Effector CD8-positive, alpha-beta T cell (primary cell): ENCODE measurements around the gene ANO1.

Source experiments
- DNase-seq: peaks from one replicate; lab custom pipeline; 2025; lab: John Stamatoyannopoulos, UW

ANO1 gene

DNA sequence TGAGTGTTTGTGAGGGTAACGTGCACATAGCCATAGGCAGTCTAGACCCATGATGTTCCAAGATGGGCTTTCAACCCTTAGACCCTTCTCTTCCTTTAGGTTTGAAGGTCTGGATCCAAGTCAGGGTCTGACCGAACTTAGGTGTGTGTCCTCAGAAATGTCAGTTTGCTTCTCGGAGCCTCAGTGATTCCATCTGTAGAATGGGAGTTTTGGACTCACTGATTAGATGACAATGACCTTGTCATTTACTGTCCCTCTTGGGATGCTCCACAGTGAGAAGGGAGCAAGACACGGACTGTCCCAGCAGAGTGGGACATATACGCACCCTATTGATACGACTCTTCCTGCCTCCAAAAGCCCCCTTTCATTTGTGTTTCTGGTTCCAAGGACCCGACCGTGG is 37.7 kb downstream of the ANO1 start:
- no peak for DNase-seq

DNA sequence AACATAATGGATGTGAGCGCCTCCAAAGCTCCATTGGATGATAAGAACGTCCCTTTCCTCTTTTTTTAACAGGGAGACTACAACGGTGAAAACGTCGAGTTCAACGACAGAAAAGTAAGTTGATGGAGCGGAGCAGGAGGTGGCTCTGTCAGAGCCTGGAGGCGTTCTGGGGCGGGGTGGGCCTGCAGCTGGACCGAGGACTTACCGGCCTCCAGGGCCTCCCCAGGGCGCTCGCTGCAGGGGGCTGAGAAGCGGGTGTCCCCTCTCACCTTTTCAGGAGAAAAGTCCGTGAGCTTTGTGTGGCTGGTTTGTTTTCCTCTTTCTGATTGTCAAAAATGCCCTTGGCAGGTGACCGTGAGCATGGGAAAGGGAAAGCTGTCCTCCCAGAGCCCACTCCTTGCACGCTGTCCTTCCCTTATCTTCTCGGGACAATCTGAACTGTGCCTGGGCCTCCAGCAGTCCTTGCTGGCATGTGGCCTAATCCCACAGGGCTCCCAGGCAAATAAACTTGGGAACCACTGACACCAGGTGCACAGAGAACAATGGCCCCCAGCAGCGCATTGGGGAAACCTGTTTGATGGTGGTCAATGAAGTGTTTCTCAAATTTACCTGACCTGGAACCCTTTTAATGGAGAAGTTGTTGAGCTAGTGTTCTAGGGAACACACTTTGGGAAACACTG is 38.4 kb downstream of the ANO1 start:
- DNase-seq = no peak

DNA sequence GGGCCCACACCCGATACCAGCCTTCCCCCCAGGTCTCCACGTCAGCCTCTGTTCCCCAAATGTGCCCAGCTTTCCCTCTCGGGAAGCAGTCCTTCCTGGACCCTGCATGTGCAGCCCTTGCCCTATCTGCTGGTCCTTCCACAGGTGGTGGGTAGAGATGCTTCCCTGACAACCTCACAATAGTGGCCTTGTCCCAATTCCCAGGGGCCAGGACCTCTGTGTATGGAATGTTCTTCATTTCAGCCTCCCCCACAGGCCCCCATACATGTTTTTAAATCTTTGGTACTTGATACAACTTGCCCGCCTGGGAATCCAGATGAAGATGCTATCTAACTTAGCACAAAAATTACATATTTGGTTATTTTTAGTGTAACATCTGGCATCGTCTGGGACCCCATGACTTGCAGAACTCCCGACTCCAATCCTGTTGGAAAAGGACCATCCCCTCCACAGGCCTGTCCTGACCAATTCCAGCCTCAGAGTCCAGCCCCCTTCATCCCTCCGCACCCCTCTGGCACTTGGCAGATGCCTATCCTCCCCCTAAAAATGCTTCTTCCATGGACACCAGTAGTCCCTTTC is 39.5 kb downstream of the ANO1 start:
- DNase-seq = no peak

DNA sequence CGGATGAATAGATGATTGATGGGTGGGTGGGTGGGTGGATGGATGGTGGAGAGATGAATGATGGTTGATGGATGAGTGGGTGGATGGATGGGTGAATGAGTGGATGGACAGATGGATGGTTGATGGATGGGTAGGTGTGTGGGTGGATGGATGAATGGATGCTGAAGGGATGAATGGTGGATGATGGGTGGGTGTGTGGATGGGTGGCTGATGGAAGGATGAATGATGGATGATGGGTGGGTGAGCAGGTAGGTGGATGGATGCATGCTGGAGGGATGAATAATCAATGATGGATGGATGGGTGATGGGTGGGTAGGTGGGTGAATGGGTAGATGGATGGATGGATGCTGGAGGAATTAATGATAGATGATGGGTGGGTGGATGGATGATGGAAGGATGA is 40.5 kb downstream of the ANO1 start:
- DNase-seq = no peak

DNA sequence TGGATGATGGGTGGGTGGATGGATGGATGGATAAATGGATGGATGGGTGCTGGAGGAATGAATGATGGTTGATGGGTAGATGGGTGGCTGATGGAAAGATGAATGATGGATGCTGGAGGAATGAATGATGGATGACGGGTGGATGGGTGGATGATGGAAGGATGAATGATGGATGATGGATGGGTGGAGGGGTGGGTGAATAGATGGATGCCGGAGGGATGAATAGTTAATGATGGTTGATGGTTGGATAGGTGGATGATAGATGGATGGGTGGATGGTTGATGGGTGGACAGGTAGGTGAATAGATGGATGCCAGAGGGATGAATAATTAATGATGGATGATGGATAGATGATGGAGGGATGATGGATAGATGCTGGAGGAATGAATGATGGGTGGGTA is 41.4 kb downstream of the ANO1 start:
- no peak for DNase-seq

DNA sequence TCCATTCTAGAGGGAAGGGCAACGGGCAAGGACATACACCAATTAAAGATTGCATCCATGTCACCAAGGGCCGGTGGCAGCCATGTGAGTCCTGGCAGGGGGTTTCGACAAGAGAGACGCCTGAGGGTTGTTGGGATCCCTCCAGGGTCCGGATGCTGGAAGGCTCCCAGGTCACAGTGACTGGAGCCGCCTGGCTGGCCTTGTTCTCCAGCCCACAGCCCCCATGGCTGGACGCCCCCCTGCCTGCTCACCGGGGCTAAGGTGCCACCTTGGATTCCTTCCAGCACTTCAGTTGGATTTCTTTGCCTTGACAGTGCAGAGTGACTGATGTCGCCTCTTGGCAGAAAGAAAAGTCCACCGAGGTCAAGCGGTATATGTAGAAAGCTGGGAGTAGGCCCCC is 42.6 kb downstream of the ANO1 start:
- no peak for DNase-seq

DNA sequence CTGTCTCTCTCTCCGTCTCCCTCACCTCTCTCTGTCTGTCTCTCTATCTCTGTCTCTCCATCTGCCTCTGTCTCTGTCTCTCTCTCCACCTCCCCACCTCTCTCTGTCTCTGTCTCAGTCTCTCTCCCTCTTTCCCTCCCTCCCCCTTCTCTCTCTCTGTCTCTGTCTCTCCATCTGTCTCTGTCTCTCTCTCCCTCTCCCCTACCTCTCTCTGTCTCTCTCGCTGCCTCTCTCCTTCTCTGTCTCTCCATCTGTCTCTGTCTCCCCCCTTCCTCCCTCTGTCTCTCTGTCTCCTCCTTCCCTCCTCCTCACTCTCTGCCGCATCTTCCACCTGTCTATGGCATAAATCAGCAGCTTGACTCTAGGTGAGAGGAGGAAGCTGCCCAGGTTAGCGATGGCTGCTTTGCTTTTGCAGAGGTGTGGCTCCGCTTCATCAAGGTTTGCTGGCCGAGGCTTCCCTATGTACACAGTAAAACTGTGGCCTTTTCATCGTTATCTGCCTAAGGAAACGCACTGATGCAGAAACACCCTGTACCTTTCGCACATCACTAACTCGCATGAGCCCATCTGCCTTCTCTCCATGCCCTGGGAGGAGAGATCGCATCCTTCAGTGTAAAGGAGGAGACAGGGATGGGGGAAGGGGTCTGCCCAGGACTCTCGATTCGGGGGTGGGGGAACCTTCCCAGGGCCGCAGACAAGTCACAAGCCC is 44.5 kb downstream of the ANO1 start:
- no peak for DNase-seq

DNA sequence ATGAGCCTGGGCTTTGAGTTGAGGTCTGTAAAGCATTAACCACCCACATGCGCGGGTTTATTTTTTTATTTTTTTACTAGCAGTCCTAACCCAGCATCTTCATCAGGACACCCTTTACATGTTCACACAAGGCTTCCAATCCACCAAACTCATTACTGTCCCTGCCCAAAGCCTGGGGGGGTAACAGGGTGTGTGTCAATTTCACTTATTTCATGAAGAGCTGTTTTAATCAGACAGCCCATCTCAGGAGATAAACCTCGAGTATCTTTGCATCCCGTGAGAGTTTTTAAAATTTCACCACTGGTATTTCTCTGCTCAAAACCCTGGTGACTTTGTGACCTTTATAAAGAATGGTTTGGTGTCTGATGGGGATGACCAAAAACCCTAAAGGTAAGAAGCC is 45.6 kb downstream of the ANO1 start:
- no peak for DNase-seq

DNA sequence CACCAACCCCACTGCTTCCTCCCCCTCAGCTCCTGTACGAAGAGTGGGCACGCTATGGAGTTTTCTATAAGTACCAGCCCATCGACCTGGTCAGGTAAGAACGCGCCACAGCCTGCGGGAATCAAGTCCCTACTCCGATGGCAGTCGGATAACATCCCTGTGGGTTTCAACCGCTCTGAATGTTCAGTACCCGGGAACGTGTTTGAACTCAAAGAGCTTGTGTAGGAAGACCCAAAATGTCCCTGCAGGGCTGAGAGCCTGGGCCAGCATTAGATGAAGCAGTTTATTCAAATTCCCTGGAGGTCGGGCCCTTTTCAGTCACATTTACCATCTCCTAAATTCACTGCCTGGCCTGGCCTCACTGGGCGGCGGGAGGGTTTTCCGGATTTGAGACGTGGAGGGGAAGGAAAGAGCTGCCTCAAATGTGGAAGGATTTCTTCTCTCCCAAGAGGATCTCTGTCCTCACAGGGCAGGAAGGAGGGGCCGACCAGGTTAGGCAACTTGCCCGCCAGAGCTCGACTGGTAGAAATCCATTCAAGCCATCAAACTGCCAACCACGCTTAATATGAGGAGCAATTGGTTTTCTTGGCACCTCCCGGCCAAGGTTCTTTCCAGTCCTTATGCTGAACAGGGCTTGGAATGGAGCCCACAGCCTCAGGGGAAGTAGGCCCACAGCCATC is 46.3 kb downstream of the ANO1 start:
- DNase-seq = no peak

DNA sequence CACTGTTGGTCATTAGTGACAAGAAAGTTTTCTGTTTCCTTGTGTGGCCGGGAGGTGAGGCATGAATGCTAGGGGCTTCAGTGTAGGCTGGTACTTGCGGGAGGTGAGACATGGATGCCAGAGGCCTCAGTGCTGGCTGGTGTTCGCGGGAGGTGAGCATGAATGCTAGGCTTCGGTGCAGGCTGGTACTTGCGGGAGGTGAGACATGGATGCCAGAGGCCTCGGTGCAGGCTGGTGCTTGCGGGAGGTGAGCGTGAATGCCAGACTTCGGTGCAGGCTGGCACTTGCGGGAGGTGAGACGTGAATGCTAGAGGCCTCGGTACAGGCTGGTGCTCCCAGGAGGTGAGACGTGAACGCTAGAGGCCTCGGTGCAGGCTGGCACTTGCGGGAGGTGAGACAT is 48.4 kb downstream of the ANO1 start:
- no peak for DNase-seq

DNA sequence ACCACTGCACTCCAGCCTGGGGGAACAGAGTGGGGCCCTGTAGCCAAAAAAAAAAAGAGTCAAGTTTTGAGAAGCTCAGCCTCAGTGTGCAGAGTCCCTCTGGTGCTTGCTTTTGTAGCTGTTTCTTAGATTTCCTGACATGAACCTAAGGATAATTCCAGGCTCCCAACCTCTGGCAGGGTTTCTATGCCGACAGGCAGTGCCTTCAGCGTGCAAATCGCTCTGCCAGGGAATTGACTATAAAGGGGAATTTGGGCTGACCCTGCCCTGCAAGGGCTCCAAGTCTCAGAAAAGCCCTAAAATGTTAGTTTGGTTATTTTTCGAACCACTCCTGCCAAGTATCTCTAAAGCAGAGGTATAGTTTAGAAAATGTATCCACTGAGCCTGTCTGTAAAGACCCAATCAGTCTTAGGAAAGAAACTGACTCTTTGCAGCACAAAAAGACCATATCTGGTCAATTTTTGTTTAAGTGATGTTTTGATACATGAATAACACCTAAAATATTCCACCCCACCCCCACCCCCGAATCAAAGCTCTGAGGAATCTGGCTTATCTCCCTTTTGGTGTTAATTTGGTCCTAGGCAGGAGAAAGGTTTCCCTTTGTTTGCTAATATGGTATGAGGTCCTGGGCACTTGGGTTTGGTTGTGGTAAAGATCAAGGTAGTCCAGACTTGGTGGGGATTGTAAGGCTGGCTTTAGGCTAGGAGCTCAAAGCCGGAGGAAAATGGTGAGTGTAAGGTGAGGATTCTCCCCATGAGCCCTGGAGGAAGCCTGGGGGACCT is 49.7 kb downstream of the ANO1 start:
- DNase-seq = no peak

DNA sequence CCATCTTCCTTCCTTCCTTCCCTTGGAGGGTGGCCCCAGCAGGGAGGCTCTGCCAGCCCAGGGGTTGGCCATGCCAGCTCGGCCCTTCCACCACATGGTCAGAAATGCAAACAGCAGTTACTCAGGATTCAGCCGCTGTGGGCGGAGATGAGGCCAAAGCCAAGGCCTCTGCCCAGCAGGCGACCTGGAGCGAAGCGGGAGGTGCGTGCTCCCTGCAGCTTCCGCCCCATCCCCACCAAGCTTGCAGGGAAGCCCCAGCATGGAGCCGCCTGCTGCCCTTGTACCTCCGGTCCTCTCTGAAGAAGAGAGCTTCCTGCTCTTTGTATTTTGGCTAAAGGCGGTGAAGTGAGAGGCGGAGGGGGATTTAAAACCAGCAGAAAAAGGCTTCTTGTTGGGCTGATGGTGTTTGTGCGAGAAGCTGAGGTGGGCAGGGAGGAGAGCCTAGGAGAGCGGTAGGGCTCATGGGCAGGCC is 50.4 kb downstream of the ANO1 start:
- DNase-seq = no peak

DNA sequence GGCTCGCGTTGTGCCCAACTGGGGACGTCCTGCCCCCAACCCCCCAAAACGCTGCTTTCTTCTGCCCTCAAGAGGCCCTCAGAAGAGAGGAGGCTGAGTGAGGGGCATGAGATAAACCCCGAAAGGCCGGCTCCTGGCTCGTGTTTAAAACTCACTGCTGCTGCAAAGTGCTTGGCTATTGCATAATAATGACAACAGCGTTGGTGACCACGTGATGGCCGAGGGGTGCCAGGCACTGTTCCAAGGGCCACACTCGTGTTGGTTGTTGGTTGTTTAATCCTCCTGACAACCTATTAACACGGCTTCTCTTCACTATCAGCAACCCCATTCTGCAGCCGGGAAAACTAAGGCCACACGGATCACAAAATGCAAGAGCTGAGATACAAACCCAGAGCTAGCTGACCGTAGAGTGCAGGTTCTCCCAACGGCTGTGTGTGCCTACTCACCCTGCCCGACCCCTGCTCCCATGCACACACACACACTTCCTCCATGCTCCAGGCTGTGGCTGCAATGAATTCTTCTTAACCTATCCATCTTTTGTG is 51.0 kb downstream of the ANO1 start:
- no peak for DNase-seq

DNA sequence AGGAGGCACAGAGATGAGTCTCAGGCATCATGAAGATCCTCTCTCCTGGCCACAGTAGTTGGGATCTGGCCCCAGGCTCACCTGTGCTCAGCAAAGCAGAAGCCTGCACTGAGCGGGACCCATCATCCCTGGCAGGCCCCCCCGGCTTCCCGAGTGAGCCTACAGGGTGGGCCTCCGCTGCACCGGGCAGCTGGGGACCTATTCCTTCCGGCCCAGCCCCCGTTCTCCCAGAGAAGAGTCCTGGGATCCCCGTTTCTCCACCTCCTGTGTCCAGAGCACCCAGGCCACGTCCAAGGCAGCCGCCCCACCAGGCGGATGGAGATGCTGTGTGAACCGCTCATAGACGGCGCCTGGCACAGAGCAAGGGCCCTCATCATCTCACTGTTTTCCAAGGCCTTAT is 52.5 kb downstream of the ANO1 start:
- no peak for DNase-seq

DNA sequence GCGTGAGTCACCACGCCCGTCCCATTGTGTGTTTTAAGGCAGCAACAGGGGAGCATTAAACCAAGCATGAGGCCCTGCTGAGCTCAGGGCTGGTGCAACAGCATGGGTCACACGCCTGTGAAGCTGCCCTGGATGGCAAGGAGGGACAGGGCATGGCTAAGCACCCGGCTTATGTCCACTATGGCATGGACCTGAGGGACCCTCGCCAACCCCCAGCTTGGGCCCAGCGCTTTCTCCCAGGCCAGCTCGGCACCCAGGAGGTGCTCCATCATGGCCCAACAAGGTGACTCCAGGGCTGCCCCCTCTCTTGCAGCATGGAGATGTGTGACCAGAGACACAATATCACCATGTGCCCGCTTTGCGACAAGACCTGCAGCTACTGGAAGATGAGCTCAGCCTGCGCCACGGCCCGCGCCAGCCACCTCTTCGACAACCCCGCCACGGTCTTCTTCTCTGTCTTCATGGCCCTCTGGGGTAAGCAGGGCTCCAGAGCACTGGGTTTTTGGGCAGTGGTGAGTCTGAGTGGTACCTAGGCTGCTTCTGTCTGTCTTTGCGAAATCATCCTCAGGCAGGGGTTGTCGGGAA is 53.6 kb downstream of the ANO1 start:
- DNase-seq = no peak

DNA sequence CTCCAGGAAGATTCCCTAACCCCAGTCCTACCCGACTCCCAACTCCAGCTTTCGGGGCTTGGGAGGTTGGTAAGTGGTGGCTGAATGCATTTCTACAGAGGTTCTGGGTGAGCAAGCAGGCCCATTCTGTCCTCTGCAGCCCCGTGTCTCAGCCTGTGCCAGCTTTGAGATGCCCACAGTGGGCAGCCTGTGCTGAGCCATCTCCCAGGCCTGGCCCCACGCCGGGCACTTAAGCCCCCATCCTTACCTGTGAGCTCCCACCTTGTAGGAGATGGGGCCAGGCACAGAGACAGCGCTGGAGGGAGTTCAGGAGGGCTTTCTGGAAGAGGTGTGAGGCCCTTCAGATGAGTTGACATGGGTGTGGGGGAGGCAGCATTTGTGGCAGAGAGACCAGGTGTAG is 54.5 kb downstream of the ANO1 start:
- DNase-seq = no peak

DNA sequence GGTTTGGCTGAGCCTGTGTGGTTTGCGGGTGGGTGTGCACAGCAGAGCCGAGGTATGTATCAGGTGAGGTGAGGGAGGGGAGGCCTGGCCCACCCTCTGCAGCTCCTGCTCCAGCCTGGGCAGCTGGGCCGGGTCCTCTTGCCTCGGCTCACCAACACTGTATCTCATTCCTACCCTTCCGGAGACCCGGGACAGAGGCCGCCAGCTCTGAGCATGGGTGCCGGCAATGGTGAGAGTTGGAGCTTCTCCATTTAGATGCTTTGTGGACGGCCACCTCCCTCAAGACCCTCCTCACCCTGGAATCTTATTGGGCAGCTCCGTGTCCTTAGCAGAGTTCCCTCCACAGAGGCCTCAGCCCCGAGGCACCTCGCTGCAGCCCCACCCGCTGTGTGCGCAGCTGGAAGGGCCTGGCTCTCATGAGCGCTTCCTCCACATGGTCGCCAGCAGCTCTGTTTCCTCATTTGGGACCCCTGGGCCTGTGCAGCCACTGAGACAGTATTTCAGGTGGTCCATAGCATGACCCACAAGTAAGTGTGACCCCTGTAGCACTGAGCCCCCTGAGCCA is 55.7 kb downstream of the ANO1 start:
- DNase-seq = no peak

DNA sequence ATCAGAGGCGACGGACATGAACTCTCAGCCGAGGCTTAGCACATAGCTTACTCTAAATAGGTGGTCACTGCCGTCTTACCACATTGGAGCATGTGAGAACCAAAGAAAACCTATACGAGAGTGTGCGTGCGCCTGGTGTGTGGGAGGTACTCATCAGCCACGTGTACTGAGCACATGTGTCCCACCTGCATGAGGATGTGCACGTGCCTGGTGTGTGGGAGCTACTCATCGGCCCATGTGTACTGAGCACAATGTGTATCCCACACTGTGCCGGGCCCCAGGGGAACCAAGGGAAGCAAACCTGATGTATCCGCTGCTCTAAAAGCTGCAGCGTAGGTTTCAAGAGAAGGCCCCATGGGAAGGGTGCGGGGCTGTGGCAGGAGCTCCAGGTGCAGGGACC is 56.4 kb downstream of the ANO1 start:
- DNase-seq = no peak

DNA sequence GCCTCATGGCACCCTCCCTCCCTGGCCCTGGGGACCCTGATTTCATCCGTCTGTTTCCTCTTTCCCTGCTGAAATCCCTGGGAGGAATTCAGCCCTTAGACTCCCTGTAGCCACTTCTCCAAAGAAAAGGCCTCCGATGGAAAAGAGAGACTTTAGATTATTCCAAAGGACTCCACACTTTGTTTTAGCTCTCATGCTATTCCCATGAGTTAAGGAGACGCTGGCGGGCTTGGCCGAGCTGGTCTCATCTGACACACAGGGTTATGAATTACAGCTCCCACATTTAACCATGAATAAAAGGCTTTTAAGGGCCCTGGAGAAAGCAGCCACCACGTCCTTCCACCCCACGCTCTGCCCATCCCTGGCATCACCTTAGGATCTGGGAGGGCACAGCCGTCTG is 57.0 kb downstream of the ANO1 start:
- DNase-seq = no peak

DNA sequence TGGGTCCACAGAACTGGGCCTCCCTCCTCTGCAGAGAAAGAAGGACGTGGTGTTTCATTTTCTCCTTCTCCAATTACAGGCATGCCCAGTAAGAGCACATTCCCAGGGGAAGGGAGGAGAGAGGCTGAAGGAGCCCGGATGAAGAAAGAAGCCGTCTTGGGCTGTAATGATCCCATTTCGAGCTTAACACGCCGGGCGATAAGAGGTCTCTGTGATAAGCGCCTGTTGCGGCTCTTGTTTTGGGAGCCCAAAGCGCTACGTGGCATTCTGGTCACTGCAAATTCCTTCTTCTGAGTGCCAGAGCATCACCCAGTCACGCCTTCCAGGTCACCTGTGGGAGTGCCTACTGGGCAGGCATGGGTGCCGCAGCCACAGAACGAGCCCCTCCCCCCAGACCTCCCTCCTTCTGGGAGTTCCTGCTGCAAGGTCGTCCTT is 57.5 kb downstream of the ANO1 start:
- DNase-seq = no peak

DNA sequence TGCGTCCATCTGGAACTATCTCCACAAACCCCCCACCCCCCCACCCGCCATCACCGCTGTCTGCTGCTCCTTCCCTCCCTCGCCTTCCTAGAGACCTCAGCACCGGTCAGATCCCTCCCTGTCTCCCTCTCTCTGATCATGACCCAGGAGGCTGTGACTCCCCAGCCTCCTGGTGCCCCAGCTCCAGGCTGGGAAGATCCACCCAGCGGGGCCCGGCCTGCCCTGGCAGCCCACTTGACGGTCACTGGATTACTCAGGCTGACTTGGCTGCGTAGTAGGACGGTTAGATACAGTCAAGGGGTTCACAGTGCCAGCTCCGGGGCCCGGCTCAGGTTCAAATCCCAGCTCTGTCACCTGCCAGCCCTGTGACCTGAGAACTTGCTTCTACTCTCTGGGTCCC is 59.3 kb downstream of the ANO1 start:
- no peak for DNase-seq
